ENCODE results near the gene TRPV2. TPM values are rescaled to one million over a fixed set of nuclear protein-coding genes. Genes with fewer than 3 reads are reported as not detected.

The TRPV2 gene
- total and polyA plus RNA-seq, 2 experiments from 2014 or later: 1.7 to 3.2 TPM

- H3K36me3 Mint-ChIP-seq (ENCODE audit: low read depth): no peaks in the 10 kb centered on the region
- H3K4me1 ChIP-seq (ENCODE audit: insufficient read depth): peaks cover 14% of the 10 kb centered on the region
- peaks cover 44% of the 10 kb centered on the region for H3K4me1 Mint-ChIP-seq
- H3K27ac Mint-ChIP-seq: no peak overlapping the region
- no peak overlapping the region for H3K4me2 ChIP-seq
- no peaks in the 10 kb centered on the region for H3K9me2 ChIP-seq (ENCODE audit: insufficient read depth)
- peaks cover 6% of the 10 kb centered on the region for H3K79me2 ChIP-seq (replicated peaks; ENCODE audit: insufficient read depth)
- no peaks in the 10 kb centered on the region for H3K36me3 ChIP-seq (ENCODE audit: insufficient read depth)
- no peak overlapping the region for H3K4me3 Mint-ChIP-seq
- DNase-seq (ENCODE audit: low spot score) (no peak), ATAC-seq (no peak)
- peaks cover 12% of the 10 kb centered on the region for H3K27me3 Mint-ChIP-seq (ENCODE audit: insufficient read depth, low read depth, poor library complexity)
- H2AFZ ChIP-seq: no peak overlapping the region
- no peaks in the 10 kb centered on the region for H3K9me3 Mint-ChIP-seq
- H3F3A ChIP-seq (replicated peaks; ENCODE audit: low read depth): no peaks in the 10 kb centered on the region
- H3K27ac ChIP-seq (ENCODE audit: low read depth): no peak overlapping the region
- H3K4me3 ChIP-seq: no peak overlapping the region
- no peaks in the 10 kb centered on the region for H3K27me3 ChIP-seq (ENCODE audit: insufficient read depth)
- TF ChIP-seq NANOG (IDR thresholded peaks at IDR 0.05; ENCODE audit: borderline replicate concordance): no peak
- H4K20me1 ChIP-seq (replicated peaks; ENCODE audit: insufficient read depth): peaks cover 5% of the 10 kb centered on the region
Measured at GRCh38 chr17:16475179-16475704, 59.9 kb downstream of the TRPV2 start.

DNA sequence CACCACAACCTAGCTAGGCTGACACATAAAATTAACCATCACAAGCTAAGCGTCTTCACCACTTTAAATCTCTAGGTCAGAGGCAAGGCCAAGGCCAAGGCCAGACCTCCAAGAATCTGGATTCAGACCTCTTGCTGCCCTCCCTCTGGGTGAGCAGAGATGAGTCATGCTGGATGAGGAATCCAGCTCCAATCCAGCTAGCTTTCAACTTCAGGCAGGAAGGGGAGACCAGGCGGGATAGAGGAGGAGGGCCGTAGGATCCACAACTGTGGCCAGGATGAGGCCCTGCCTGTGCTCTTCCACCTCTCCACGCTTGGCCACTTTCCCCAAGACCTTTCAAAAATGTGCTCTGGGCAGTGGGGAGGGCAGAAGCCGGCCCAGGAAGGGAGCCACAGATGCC lies 61.9 kb downstream of the TRPV2 start:
- Histone ChIP-seq H4K20me1 (replicated peaks; ENCODE audit: insufficient read depth) (no peaks in the 10 kb centered on the region; the same call in 1 of the 2 replicates), H3K9me2 (ENCODE audit: insufficient read depth) (no peaks in the 10 kb centered on the region), H3K36me3 (ENCODE audit: insufficient read depth) (no peaks in the 10 kb centered on the region), H3K4me3 (no peak overlapping the region), H2AFZ (no peak overlapping the region), H3K27me3 (ENCODE audit: insufficient read depth) (no peaks in the 10 kb centered on the region), H3K4me2 (peak overlapping the region; percentile 21; the same call in 1 of the 2 replicates), H3K27ac (ENCODE audit: low read depth) (no peak overlapping the region), H3K79me2 (replicated peaks; ENCODE audit: insufficient read depth) (peaks cover 3% of the 10 kb centered on the region; the same call in 1 of the 2 replicates), H3K4me1 (ENCODE audit: insufficient read depth) (peaks cover 17% of the 10 kb centered on the region), H3F3A (replicated peaks; ENCODE audit: low read depth) (no peaks in the 10 kb centered on the region)
- ATAC-seq (peak; percentile 47), DNase-seq (ENCODE audit: low spot score) (no peak)
- TF ChIP-seq REST (IDR thresholded peaks at IDR 0.05; ENCODE audit: unreplicated experiment) (no peak), ZNF331 (CRISPR knock-in tag; IDR thresholded peaks at IDR 0.05; ENCODE audit: low read depth) (no peak), NANOG (IDR thresholded peaks at IDR 0.05; ENCODE audit: borderline replicate concordance) (no peak), EZH2phosphoT487 (IDR thresholded peaks at IDR 0.05; ENCODE audit: unreplicated experiment) (no peak), POLR2AphosphoS5 (IDR thresholded peaks at IDR 0.05; ENCODE audit: low read depth) (no peak)
- TF ChIP-seq, protein P1, sequence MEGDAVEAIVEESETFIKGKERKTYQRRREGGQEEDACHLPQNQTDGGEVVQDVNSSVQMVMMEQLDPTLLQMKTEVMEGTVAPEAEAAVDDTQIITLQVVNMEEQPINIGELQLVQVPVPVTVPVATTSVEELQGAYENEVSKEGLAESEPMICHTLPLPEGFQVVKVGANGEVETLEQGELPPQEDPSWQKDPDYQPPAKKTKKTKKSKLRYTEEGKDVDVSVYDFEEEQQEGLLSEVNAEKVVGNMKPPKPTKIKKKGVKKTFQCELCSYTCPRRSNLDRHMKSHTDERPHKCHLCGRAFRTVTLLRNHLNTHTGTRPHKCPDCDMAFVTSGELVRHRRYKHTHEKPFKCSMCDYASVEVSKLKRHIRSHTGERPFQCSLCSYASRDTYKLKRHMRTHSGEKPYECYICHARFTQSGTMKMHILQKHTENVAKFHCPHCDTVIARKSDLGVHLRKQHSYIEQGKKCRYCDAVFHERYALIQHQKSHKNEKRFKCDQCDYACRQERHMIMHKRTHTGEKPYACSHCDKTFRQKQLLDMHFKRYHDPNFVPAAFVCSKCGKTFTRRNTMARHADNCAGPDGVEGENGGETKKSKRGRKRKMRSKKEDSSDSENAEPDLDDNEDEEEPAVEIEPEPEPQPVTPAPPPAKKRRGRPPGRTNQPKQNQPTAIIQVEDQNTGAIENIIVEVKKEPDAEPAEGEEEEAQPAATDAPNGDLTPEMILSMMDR (conservative IDR thresholded peaks at IDR 0.05; ENCODE audit: low read depth in 2 of 2): no peak
- TF ChIP-seq, protein P2, sequence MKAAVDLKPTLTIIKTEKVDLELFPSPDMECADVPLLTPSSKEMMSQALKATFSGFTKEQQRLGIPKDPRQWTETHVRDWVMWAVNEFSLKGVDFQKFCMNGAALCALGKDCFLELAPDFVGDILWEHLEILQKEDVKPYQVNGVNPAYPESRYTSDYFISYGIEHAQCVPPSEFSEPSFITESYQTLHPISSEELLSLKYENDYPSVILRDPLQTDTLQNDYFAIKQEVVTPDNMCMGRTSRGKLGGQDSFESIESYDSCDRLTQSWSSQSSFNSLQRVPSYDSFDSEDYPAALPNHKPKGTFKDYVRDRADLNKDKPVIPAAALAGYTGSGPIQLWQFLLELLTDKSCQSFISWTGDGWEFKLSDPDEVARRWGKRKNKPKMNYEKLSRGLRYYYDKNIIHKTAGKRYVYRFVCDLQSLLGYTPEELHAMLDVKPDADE (IDR thresholded peaks at IDR 0.05): no peak
- Mint-ChIP-seq H3K4me3 (no peak overlapping the region), H3K27me3 (ENCODE audit: insufficient read depth, low read depth, poor library complexity) (peaks cover 18% of the 10 kb centered on the region), H3K4me1 (peaks cover 46% of the 10 kb centered on the region), H3K27ac (no peak overlapping the region), H3K36me3 (ENCODE audit: low read depth) (no peaks in the 10 kb centered on the region), H3K9me3 (no peaks in the 10 kb centered on the region)

Data from GM23338 (cell line).